HG02588 (cell line): ENCODE results near the gene MMP15.
"Not testable (repeated sequence)": the region's sequence is repeated elsewhere in the genome, so short reads cannot be mapped to it uniquely, and the experiment has no call there.

Experiments
- ATAC-seq: cut with Tn5 transposase; IDR thresholded peaks from one replicate; pipeline ENCODE4 v1.9.1; 2021; ENCODE audit warnings: mild to moderate bottlenecking, moderate library complexity; ENCODE audit not compliant: unreplicated experiment

MMP15 gene

GRCh38 chr16:58085584-58086251, 60.2 kb downstream of the MMP15 start:
- no peak for ATAC-seq

- ATAC-seq: no peak
Observed at GRCh38 chr16:58086381-58087208, 61.0 kb downstream of the MMP15 start.

GRCh38 chr16:58087209-58087913, 61.8 kb downstream of the MMP15 start:
- no peak for ATAC-seq

GRCh38 chr16:58088091-58088490, 62.5 kb downstream of the MMP15 start:
- no peak for ATAC-seq

- not testable (repeated sequence) for ATAC-seq
Observed at GRCh38 chr16:58090396-58090795, 64.8 kb downstream of the MMP15 start.

- ATAC-seq: no peak
Observed at GRCh38 chr16:58094026-58094425, 68.5 kb downstream of the MMP15 start.

- no peak for ATAC-seq
Observed at GRCh38 chr16:58094791-58095574, 69.4 kb downstream of the MMP15 start.

- not testable (repeated sequence) for ATAC-seq
Observed at GRCh38 chr16:58095575-58095960, 70.0 kb downstream of the MMP15 start.

GRCh38 chr16:58096249-58096648, 70.7 kb downstream of the MMP15 start:
- no peak for ATAC-seq
